ENCODE data around the gene ANKRD16. TPM values are rescaled to one million over a fixed set of nuclear protein-coding genes. Genes with fewer than 3 reads are reported as not detected.
"Not testable (repeated sequence)": the region's sequence is repeated elsewhere in the genome, so short reads cannot be mapped to it uniquely, and the experiment has no call there.

ANKRD16 gene
- total RNA-seq, 4 donors from 2014 or later = 4.1 to 8.7 (median 5.8) TPM

- TF ChIP-seq CTCF (IDR thresholded peaks at IDR 0.05) = no peak
- ATAC-seq (ENCODE audit: low FRiP score) = no peak
- no peak for DNase-seq (ENCODE audit: low spot score)
Measured at GRCh38 chr10:5887029-5887428, 2.7 kb downstream of the ANKRD16 start.

- TF ChIP-seq CTCF (IDR thresholded peaks at IDR 0.05) = no peak
- ATAC-seq (ENCODE audit: low FRiP score) (no peak), DNase-seq (ENCODE audit: low spot score) (no peak)
Measured at GRCh38 chr10:5885619-5886018, 4.1 kb downstream of the ANKRD16 start.

- ATAC-seq (ENCODE audit: low FRiP score) (no peak), DNase-seq (ENCODE audit: low spot score) (no peak)
- TF ChIP-seq CTCF (IDR thresholded peaks at IDR 0.05) = no peak
Measured at GRCh38 chr10:5882961-5883360, 6.7 kb downstream of the ANKRD16 start.

GRCh38 chr10:5877041-5877440, 12.7 kb downstream of the ANKRD16 start:
- not testable (repeated sequence) for ATAC-seq (ENCODE audit: low FRiP score); DNase-seq (ENCODE audit: low spot score)

GRCh38 chr10:5876181-5876768, 13.4 kb downstream of the ANKRD16 start:
- no peak for DNase-seq (ENCODE audit: low spot score)
- TF ChIP-seq CTCF (IDR thresholded peaks at IDR 0.05) = no peak
- no peak for ATAC-seq (ENCODE audit: low FRiP score)

GRCh38 chr10:5873515-5873995, 16.1 kb downstream of the ANKRD16 start:
- TF ChIP-seq CTCF (IDR thresholded peaks at IDR 0.05) = peak in 1 of 3 donors; percentile 65
- ATAC-seq (ENCODE audit: low FRiP score) (no peak), DNase-seq (ENCODE audit: low spot score) (no peak)

- no peak for ATAC-seq (ENCODE audit: low FRiP score)
- DNase-seq (ENCODE audit: low spot score) = no peak
Measured at GRCh38 chr10:5871596-5871995, 18.1 kb downstream of the ANKRD16 start.

More at GRCh38 chr10:5871596-5871995, 18.1 kb downstream of the ANKRD16 start:
- no peak for TF ChIP-seq CTCF (IDR thresholded peaks at IDR 0.05)
